ENCODE data around the gene ANKRD2.
A peak's percentile ranks its signal among the peaks of the same experiment; 100 is the strongest.
"Not testable (repeated sequence)": the region's sequence is repeated elsewhere in the genome, so short reads cannot be mapped to it uniquely, and the experiment has no call there.

The ANKRD2 gene

DNA sequence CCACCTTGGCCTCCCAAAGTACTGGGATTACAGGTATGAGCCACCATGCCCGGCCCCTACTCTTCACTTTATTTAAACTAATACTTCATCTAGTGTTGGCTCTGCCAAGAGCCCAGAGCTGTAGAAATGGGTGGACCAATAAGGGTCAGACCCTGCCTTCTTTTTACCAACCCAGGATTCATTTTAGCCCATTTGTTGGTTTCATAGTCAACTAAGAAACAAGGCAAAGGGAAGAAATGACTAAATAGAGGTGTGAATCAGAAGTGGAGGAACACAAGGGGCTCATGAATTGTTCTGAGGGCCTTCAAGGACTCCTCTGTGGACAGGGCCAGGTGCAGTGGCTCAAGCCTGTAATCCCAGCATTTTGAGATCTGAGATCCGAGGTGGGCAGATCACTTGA is 1.1 kb downstream of the ANKRD2 start:
- Histone ChIP-seq H3K4me2 (ENCODE audit: low read length) (no peak overlapping the region), H3K79me2 (no peaks in the 10 kb centered on the region), H3K9me3 (ENCODE audit: control insufficient read depth, low read length) (no peaks in the 10 kb centered on the region), H3K27me3 (ENCODE audit: control insufficient read depth, insufficient read depth, low read length) (no peaks in the 10 kb centered on the region), H2AFZ (no peak overlapping the region), H3K9ac (no peak overlapping the region), H3K4me3 (ENCODE audit: low read depth, low read length) (no peak overlapping the region), H3K36me3 (ENCODE audit: control insufficient read depth, insufficient read depth, low read length) (no peaks in the 10 kb centered on the region), H3K4me1 (peaks cover 20% of the 10 kb centered on the region), H3K27ac (no peak overlapping the region)
- no peak for TF ChIP-seq CTCF (IDR thresholded peaks at IDR 0.05)

- peak overlapping the region; percentile 10 for H2AFZ ChIP-seq
- no peak overlapping the region for H3K4me3 ChIP-seq (ENCODE audit: low read depth, low read length)
- no peak for TF ChIP-seq CTCF (IDR thresholded peaks at IDR 0.05)
- H3K79me2 ChIP-seq = no peaks in the 10 kb centered on the region
- peak overlapping the region; percentile 74 for H3K27ac ChIP-seq
- peaks cover 20% of the 10 kb centered on the region for H3K4me1 ChIP-seq
- H3K9ac ChIP-seq = no peak overlapping the region
- no peak overlapping the region for H3K4me2 ChIP-seq (ENCODE audit: low read length)
- H3K36me3 ChIP-seq (ENCODE audit: control insufficient read depth, insufficient read depth, low read length) = no peaks in the 10 kb centered on the region
- H3K9me3 ChIP-seq (ENCODE audit: control insufficient read depth, low read length) = no peaks in the 10 kb centered on the region
- no peaks in the 10 kb centered on the region for H3K27me3 ChIP-seq (ENCODE audit: control insufficient read depth, insufficient read depth, low read length)
Observed at GRCh38 chr10:97574374-97575126, 2.0 kb downstream of the ANKRD2 start.

DNA sequence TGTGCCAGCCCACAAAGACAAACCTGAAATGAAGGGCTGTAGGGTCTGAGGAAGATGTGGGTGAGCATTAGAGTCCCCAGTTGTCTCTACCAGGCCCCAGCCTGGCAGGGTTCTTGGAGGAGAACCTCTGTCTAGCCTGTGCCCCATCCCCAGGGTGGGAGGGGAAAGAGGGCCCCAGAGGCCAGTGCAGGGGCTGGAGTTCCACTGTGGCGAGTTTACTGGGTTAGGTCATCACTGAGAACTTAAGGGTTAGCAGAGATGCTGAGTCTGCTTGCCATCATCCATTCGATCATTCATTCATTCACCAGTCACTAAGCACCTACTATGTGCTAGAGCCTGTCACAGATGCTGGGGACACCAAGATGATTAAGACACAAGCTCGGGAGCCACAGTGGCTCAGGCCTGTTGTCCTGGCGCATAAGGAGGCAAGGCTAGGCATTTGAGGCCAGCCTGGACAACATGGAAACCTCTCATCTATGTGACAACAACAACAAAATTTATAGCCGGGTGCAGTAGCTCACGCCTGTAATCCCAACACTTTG is 2.6 kb downstream of the ANKRD2 start:
- Histone ChIP-seq H3K79me2 (no peaks in the 10 kb centered on the region), H3K4me2 (ENCODE audit: low read length) (no peak overlapping the region), H3K27ac (peak overlapping the region; percentile 74), H2AFZ (no peak overlapping the region), H3K9me3 (ENCODE audit: control insufficient read depth, low read length) (no peaks in the 10 kb centered on the region), H3K36me3 (ENCODE audit: control insufficient read depth, insufficient read depth, low read length) (no peaks in the 10 kb centered on the region), H3K4me1 (peaks cover 20% of the 10 kb centered on the region), H3K27me3 (ENCODE audit: control insufficient read depth, insufficient read depth, low read length) (no peaks in the 10 kb centered on the region), H3K4me3 (ENCODE audit: low read depth, low read length) (no peak overlapping the region), H3K9ac (no peak overlapping the region)
- TF ChIP-seq CTCF (IDR thresholded peaks at IDR 0.05) = no peak

GRCh38 chr10:97576487-97576886 is 3.9 kb downstream of the ANKRD2 start:
- Histone ChIP-seq H3K4me1 (peaks cover 20% of the 10 kb centered on the region), H3K27ac (peak overlapping the region; percentile 54), H2AFZ (peak overlapping the region; percentile 66)
- H3K4me3 ChIP-seq (ENCODE audit: low read depth, low read length); H3K9ac ChIP-seq; H3K79me2 ChIP-seq; H3K4me2 ChIP-seq (ENCODE audit: low read length); H3K27me3 ChIP-seq (ENCODE audit: control insufficient read depth, insufficient read depth, low read length); H3K9me3 ChIP-seq (ENCODE audit: control insufficient read depth, low read length); H3K36me3 ChIP-seq (ENCODE audit: control insufficient read depth, insufficient read depth, low read length): not testable (repeated sequence)

- no peak overlapping the region for H3K4me2 ChIP-seq (ENCODE audit: low read length)
- no peaks in the 10 kb centered on the region for H3K36me3 ChIP-seq (ENCODE audit: control insufficient read depth, insufficient read depth, low read length)
- H3K4me3 ChIP-seq (ENCODE audit: low read depth, low read length) = no peak overlapping the region
- H3K27ac ChIP-seq = no peak overlapping the region
- no peaks in the 10 kb centered on the region for H3K9me3 ChIP-seq (ENCODE audit: control insufficient read depth, low read length)
- no peaks in the 10 kb centered on the region for H3K79me2 ChIP-seq
- no peak overlapping the region for H3K9ac ChIP-seq
- H3K4me1 ChIP-seq = peaks cover 20% of the 10 kb centered on the region
- no peaks in the 10 kb centered on the region for H3K27me3 ChIP-seq (ENCODE audit: control insufficient read depth, insufficient read depth, low read length)
- H2AFZ ChIP-seq = no peak overlapping the region
- no peak for TF ChIP-seq CTCF (IDR thresholded peaks at IDR 0.05)
Observed at GRCh38 chr10:97577701-97578100, 5.1 kb downstream of the ANKRD2 start.
